ENCODE data around the gene EIF3A.

DNA sequence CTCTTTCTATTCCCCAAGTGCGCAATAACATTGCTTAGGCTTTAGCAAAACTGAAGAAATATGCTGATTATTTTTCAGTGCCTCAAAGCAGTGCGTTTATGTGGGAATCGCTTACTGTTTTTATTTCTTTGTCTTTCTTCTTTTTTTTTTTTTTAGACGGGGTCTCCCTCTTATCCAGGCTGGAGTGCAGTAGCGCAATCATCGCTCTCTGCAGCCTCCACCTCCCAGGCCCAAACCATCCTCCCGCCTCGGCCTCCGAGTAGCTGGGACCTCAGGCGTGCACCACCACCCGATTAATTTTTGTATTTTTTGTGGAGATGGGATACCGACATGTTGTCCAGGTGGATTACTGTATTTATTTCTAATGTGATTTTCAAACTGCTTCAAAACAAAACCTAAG lies 24.5 kb upstream of the EIF3A start:
- TF ChIP-seq PHF8 (IDR thresholded peaks at IDR 0.05; ENCODE audit: borderline replicate concordance, low read length) (no peak), ZNF282 (CRISPR knock-in tag; IDR thresholded peaks at IDR 0.05) (no peak)

Measured in K562 (cell line).